SIG-M5 (cell line): ENCODE results near the gene GARIN1A.
"Not testable (repeated sequence)": the region's sequence is repeated elsewhere in the genome, so short reads cannot be mapped to it uniquely, and the experiment has no call there.

ENCODE experiments used
- DNase-seq: peaks from one replicate; lab custom pipeline; 2025; lab: John Stamatoyannopoulos, UW

The GARIN1A gene

DNA sequence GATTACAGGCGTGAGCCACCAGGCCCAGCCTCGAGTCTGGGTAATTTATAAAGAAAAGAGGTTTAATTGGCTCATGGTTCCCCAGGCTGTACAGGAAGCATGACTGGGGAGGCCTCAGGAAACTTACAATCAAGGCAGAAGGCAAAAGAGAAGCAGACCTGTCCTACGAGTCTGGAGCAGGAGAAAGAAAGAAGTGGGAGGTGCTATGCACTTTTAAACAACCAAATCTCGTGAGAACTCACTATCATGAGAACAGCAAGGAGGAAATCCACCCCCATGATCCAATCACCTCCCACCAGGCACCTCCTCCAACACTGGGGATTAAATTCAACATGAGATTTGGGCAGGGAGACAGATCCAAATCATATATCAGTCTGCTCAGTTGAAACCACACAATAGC lies 11.6 kb downstream of the GARIN1A start:
- DNase-seq = not testable (repeated sequence)

DNA sequence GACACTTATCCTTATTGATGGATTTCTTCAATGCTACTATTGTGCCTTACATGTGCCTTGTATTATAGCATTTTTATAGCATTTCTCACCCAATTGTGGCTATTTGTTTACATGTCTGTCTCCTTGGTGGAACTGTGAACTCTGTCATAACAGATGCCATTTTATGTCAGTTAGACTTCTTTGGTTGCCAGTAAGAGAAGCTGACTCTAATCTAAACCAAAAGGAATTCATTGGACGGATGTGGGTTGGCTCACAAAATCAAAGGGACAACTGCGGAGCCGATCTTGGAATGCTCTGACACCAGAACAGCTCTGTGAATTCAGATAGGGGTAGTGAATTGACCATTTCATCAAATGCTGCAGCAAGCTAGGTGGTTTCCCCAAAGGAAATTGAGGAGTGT lies 15.0 kb downstream of the GARIN1A start:
- no peak for DNase-seq

GRCh38 chr7:128688492-128688891 lies 16.4 kb downstream of the GARIN1A start:
- DNase-seq = no peak

DNA sequence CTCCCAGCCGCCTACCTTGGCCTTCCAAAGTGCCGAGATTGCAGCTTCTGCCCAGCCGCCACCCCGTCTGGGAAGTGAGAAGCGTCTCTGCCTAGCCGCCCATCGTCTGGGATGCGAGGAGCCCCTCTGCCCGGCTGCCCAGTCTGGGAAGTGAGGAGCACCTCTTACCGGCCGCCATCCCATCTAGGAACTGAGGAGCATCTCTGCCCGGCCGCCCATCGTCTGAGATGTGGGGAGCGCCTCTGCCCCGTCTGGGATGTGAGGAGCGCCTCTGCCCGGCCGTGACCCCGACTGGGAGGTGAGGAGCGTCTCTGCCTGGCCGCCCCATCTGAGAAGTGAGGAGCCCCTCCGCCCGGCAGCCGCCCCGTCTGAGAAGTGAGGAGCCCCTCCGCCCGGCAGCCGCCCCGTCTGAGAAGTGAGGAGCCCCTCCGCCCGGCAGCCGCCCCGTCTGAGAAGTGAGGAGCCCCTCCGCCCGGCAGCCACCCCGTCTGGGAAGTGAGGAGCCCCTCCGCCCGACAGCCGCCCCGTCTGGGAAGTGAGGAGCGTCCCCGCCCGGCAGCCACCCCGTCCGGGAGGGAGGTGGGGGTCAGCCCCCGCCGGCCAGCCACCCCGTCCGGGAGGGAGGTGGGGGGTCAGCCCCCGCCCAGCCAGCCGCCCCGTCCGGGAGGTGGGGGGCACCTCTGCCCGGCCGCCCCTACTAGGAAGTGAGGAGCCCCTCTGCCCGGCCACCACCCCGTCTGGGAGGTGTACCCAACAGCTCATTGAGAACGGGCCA lies 17.3 kb downstream of the GARIN1A start:
- DNase-seq = not testable (repeated sequence)

DNA sequence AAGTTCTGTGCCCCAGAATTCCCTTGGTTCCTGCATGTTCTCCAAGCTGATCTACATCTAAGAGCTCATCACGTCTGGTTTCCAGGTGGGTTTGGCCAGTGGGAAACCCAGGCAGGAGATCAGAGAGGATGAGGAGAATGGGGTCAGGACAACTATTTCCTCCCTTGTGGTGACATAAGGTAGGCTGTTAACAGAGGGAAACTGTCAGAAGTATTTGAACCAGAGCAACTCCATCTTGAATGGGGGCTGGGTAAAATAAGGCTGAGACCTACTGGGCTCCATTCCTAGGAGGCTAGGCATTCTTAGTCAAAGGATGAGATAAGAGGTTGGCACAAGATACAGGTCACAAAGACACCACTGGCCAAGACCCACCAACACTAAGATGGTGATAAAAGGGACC lies 19.1 kb downstream of the GARIN1A start:
- DNase-seq = no peak

- DNase-seq = no peak
Observed at GRCh38 chr7:128692623-128693270, 20.7 kb downstream of the GARIN1A start.

- no peak for DNase-seq
Observed at GRCh38 chr7:128693373-128694015, 21.4 kb downstream of the GARIN1A start.

GRCh38 chr7:128694738-128695137 lies 22.6 kb downstream of the GARIN1A start:
- DNase-seq = no peak

DNA sequence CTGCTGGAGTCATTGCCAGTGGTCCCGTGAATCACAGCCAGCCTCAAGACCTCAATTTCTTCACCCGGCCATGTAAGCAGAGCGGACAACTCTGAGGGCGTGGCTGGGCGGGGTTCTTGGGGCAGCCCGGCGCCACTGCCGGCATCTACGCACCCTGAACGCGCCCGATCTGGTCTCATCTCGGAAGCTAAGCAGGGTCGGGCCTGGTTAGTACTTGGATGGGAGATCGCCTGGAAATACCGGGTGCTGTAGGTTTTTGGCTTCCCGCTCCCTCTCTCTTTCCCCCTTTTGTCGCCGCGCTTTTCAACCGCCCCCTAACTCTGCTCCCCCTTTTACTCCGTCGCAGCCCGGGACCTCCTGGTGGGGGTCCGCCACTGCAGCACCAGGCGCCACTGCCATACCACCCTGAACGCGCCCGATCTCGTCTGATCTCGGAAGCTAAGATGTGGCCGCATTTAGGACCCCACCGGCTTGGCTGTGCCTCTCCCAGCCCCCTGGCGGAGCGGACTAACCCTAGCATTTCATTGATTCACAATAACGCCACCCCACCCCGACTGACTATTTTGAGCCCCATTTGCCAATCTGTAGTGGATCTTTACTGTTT lies 25.3 kb downstream of the GARIN1A start:
- peak; percentile 40 for DNase-seq

DNA sequence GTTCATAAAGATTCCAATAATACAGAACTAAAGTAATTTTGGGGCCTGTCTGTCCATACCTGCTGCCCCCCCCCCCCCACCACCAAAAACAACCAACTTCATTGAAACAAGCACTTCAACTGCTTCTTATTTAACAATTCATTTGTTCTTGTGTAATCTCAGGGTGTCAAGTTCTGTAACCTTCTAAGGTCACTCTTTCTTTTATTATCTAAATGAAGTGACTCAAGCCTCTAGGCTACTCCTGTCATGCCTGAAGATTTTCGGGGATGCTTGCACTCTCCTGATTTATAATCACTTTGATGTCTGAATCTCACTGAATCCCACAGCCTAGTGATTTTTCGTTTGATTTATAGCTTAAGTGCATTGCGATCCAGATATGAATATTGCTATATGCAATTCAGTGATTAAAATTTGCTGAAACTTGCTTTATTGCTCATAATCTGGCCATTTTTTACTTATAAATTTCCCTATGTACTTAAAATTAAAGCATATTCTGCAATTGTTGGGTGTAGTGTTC lies 27.2 kb downstream of the GARIN1A start:
- no peak for DNase-seq

DNA sequence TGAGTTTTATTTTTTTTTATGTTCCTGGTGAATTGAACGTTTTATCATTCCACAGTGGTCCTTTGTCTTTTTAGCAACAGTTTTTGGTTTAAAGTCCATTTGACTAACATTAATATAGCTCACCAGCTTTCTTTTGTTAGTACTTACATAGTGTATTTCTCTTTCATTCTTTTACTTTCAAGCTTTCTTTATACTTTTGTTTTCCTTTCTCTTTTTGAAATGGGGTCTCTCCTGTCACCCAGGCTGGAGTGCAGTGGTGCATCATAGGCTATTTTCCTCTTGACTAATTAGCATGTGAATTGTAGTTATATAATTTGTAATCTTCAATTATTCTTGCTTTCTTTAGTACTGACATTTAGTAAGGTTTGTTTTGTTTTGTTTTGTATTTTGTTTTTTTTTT lies 27.8 kb downstream of the GARIN1A start:
- no peak for DNase-seq

DNA sequence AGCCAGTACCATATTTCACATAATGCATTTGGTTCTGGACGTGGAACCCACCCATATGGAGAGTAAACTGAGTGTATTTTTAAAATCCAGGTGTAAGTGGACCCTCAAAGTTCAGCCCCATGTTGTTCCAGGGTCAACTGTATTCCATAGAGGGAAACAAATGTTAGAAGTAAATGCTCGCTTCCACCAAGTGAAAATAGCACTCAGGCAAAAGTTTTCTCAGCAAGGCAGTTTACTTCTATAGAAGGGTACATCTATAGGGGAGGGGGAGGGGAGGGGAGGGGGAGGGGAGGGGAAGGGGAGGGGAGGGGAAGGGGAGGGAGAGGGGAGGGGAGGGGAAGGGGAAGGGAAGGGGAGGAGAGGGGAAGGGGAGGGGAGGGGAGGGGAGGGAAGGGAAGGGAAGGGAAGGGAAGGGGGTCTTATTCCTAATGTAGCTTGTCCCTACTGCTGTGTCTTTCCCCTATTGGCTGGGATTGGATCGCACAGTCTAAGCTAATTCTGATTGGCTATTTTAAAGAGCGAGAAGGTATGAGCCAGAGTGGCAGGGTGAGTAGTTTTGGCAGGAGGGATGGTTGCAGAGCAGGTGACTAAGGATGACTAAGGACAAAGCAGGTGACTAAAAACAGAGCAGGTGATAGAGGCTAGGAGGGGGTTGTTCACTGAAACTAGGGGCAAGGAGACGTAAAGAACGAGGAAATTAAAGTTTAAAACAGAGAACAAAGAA lies 29.1 kb downstream of the GARIN1A start:
- no peak for DNase-seq

DNA sequence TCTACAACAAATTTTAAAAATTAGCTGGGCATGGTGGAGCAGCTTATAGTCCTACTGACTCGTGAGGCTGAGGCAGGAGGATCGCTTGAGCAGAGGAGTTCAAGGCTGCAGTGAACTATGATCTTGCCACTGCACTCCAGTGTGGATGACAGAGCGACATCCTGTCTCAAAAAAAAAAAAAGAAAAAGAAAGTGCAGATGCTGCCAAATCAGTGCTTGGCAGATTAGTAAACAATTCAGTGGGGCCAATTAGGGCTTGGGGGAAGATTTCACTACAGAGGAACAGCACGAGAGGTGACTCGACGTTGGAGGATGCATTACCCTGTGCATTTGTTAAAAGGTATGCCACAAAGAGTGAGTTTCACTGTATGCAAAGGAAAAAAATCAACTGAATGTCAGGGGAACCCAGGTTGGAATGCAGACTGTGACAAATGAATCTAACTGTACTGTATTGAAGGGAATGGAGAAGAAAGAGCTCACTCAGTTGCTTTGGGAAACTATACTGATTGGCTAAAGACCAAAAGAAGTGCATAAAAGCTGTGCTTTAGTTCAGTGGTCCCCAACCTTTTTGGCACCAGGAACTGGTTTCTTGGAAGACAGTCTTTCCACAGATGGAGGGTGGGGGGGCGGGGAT lies 31.6 kb downstream of the GARIN1A start:
- no peak for DNase-seq

GRCh38 chr7:128705891-128706333 lies 33.8 kb downstream of the GARIN1A start:
- no peak for DNase-seq

DNA sequence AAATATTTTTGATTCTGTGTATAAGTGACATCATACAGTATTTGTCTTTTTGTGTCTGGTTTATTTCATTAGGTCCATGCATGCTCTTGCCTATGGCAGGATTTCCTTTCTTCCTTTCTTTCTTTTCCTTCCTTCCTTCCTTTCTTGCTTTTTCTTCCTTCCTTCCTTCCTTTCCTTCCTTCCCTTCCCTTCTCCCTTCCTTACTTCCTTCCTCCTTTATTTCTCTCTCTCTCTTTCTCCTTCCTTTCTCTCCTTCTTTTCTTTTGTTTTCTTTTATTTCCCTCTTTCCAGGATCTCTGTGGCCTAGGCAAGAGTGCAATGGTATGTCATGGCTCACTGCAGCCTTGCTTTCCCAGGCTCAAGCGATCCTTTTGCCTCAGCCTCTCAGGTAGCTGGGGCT lies 35.7 kb downstream of the GARIN1A start:
- no peak for DNase-seq

GRCh38 chr7:128708235-128708634 lies 36.1 kb downstream of the GARIN1A start:
- no peak for DNase-seq

DNA sequence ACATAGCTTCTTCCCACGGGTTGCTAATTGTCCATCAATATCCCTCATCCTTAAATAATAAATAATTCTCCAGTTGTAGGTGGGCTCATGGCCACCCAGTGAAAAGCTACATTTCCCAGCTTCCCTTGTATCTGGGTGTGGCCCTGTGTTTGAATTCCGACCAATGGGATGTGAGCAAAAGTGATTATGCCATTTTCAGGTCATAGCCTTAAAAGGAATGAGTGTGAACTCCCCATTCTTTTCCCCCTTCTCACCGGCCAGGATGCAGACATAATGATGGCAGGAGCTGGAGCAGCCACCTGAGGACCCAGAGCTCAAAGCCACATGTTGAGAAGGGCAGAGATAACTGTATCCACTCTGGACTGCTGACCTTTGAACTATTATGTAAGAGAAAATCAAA lies 36.7 kb downstream of the GARIN1A start:
- DNase-seq = no peak

DNA sequence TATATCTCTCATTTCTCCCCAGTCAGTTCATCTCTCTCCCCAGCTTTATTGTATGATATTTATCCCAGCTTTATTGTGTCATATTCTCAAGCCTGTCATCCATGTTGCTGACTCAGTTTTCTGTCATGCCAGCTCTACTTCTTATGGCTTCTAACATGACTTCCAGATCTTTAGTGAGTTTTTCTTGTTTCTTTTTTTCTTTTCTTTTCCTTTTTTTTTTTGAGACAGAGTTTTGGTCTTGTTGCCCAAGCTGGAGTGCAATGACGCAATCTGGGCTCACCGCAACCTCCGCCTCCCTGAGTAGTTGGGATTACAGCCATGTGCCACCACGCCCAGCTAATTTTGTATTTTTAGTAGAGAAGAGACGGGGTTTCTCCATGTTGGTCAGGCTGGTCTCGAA lies 38.4 kb downstream of the GARIN1A start:
- DNase-seq = no peak

- DNase-seq = no peak
Observed at GRCh38 chr7:128713794-128714193, 41.7 kb downstream of the GARIN1A start.

GRCh38 chr7:128714701-128715495 lies 42.8 kb downstream of the GARIN1A start:
- DNase-seq = no peak
